Measurements from ENCODE around the gene ALPP. TPM values are rescaled to one million over a fixed set of nuclear protein-coding genes. Genes with fewer than 3 reads are reported as not detected.
"Not testable (repeated sequence)": the region's sequence is repeated elsewhere in the genome, so short reads cannot be mapped to it uniquely, and the experiment has no call there.

Gene ALPP
- total RNA-seq, 1 donor from 2014 or later = not detected

DNA sequence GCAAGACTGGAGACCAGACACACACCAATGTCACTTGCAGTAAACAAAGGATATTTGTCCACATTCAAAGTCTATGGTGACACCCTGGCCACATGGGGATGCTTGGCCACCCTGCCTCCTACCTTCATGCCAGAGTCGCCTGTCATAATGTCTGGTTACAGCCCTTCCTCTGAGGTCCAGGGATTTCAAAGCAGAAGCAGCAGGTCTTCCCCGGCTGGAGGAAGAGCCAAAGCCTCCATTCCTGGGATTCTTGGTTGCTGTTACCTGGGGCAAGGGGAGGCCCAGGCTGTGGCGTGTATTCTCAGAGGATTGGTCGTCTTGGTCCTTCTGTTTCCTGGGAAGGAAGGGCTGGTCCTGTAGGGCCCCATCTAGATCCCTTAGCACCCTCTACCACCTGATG, 2.3 kb upstream of the ALPP start:
- ATAC-seq (no peak), DNase-seq (ENCODE audit: missing footprints) (no peak)
- intact Hi-C loops (cut with DNase I) = no loop called here

DNA sequence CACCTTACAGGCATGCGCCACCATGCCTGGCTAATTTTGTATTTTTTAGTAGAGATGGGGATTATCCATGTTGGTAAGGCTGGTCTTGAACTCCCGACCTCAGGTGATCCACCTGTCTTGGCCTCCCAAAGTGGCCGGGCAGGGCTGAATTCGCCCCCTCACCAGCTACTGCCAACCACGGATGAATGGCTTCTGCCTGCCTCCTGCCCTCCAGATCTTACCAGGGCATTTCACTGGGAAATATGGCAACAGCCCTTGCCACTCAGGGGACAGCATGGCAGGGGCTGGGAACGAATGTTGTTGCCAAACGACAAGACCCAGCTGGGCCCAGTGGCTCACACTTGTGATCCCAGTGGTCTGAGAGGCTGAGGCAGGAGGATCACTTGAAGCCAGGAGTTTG, 1.8 kb upstream of the ALPP start:
- DNase-seq (ENCODE audit: missing footprints) (no peak), ATAC-seq (no peak)
- intact Hi-C loops (cut with DNase I) = no loop called here

DNA sequence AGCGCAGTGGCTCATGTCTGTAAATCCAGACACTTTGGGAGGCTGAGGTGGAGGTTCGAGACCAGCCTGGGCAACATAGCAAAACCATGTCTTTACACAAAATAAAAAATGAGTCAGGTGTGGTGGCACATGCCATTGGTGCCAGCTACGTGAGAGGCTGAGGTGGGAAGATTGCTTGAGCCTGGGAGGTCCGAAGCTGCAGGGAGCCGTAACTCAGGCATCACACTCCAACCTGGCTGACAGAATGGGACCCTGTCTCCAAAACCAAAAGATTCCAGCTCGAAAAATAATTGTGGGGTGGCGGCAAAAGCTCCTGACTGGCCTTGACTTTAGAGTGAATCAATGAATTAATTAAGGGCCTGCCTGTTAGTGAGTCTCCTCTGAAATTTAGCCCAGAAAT, 1.2 kb upstream of the ALPP start:
- ATAC-seq (no peak), DNase-seq (ENCODE audit: missing footprints) (no peak)
- intact Hi-C loops (cut with DNase I) = no loop called here

DNA sequence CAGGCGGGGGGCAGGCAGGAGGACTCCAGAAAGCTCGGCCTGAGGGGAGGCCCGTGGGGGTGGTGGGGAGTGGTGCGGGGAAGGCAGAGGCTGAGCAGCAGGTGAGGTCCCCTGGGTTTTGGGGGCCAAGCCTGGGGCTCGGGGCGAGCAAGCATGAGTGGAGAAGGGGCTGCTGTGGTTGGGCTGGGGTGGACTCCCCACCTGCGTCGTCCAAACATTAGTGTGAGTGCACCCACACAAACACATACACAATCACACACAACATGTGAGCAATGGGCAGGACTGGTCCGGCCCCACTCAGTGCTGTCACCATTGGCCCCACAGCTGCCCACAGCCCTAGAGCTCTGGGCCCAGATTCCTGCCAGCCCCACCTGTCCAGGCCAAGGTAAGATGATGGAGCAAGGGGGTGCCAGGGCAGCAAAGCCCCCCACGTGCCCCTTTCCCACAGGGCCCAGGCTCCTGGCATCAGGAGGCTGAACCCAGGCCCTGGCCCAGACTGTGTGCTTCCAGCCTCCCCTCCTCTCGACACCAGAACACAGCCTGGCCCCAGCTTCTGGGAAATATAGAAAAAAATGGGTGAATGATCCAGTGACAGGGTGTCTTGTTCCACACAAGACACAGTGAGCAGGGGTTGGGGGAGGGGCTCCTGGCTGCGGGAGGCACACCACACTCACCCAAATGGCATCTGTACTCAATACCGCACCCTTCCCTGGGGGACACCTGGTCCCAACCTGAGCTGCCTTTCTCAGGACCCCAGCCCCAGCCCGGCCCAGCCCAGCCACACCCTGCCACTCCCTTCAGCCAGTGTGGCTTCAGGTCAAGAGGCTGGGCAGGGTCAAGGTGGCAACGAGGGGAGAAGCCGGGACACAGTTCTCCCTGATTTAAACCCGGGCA, 463 bp upstream of the ALPP start:
- no peak for DNase-seq (ENCODE audit: missing footprints)
- intact Hi-C loops (cut with DNase I) = no loop called here
- ATAC-seq = no peak

DNA sequence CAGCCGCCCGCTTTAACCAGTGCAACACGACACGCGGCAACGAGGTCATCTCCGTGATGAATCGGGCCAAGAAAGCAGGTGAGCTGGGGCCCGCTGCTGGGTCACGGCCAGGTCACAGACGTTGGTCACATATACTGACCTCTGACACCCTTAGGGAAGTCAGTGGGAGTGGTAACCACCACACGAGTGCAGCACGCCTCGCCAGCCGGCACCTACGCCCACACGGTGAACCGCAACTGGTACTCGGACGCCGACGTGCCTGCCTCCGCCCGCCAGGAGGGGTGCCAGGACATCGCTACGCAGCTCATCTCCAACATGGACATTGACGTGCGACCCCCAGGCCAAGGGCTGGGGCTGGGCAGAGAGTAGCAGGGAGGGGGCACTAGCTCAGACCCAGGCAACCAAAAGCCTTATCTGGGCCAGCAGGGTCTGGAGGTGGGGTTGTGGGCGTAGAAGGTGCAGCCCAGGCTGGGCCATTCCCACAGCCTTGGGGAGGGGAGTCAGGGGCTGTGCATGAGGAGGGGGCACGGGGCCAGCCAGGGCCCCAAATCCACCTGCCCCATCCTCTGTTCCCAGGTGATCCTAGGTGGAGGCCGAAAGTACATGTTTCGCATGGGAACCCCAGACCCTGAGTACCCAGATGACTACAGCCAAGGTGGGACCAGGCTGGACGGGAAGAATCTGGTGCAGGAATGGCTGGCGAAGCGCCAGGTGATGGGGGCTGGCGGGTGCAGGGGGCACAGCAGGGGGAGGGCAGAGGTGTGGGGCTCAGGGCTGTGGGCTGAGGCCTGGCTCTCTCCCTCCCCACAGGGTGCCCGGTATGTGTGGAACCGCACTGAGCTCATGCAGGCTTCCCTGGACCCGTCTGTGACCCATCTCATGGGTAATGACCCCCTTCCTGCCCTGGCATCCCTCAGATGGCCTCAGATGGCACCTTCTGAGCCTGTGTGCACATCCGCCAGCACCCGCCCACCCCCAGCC, 1.3 kb downstream of the ALPP start:
- intact Hi-C loops (cut with DNase I); ATAC-seq; DNase-seq (ENCODE audit: missing footprints): not testable (repeated sequence)

DNA sequence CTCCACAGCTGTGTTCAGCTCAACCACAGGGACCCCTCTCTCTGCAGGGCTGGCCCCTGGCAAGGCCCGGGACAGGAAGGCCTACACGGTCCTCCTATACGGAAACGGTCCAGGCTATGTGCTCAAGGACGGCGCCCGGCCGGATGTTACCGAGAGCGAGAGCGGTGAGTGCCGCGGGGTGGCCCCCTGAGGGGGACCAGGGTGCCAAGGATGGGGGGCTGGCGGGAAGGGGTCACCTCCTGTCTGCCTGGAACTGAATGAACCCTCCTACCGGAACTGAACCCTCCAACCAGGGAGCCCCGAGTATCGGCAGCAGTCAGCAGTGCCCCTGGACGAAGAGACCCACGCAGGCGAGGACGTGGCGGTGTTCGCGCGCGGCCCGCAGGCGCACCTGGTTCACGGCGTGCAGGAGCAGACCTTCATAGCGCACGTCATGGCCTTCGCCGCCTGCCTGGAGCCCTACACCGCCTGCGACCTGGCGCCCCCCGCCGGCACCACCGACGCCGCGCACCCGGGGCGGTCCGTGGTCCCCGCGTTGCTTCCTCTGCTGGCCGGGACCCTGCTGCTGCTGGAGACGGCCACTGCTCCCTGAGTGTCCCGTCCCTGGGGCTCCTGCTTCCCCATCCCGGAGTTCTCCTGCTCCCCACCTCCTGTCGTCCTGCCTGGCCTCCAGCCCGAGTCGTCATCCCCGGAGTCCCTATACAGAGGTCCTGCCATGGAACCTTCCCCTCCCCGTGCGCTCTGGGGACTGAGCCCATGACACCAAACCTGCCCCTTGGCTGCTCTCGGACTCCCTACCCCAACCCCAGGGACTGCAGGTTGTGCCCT, 2.9 kb downstream of the ALPP start:
- ATAC-seq; intact Hi-C loops (cut with DNase I); DNase-seq (ENCODE audit: missing footprints): not testable (repeated sequence)

DNA sequence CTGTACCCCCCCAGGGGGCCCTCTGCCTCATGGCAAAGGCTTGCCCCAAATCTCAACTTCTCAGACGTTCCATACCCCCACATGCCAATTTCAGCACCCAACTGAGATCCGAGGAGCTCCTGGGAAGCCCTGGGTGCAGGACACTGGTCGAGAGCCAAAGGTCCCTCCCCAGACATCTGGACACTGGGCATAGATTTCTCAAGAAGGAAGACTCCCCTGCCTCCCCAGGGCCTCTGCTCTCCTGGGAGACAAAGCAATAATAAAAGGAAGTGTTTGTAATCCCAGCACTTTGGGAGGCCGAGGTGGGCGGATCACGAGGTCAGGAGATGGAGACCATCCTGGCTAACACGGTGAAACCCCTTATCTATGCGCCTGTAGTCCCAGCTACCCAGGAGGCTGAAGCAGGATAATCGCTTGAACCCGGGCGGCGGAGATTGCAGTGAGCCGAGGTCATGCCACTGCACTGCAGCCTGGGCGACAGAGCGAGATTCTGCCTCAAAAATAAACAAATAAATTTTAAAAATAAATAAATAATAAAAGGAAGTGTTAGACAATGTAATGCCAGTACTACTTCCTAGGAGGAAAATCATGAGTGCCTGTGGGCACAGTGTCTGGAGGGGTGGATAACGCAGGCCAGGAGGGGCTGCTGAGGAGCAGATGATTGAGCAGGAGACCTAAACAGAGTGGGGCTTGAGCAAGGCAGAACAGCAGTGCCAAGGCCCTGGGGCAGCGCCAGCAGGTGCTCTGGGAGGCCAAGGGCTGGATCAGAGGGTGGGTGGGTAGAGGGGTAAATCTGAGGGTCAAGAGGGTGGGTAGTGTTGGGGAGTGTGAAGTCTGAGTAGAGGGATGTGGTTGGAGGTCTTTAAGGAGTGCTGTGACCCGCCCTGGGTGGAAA, 4.0 kb downstream of the ALPP start:
- no peak for DNase-seq (ENCODE audit: missing footprints)
- intact Hi-C loops (cut with DNase I) = no loop called here
- no peak for ATAC-seq

DNA sequence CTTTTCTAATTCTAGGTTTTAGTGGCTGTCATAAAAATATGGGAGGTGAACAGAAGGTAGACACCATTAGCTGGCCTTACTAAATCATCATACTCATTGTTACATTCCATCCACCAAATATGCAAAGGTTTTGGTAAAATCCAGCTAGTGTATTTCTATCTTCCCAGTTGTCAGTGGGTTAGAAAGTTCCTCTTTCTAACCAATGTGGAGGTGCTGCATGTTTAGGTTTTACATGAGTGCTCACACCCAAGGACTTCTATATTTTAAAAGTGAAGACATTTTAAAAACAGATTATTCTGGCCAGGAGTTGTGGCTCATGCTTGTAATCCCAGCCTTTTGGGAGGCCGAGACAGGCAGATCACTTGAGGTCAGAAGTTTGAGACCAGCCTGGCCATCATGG, 5.9 kb downstream of the ALPP start:
- ATAC-seq (no peak), DNase-seq (ENCODE audit: missing footprints) (no peak)
- intact Hi-C loops (cut with DNase I) = no loop called here

DNA sequence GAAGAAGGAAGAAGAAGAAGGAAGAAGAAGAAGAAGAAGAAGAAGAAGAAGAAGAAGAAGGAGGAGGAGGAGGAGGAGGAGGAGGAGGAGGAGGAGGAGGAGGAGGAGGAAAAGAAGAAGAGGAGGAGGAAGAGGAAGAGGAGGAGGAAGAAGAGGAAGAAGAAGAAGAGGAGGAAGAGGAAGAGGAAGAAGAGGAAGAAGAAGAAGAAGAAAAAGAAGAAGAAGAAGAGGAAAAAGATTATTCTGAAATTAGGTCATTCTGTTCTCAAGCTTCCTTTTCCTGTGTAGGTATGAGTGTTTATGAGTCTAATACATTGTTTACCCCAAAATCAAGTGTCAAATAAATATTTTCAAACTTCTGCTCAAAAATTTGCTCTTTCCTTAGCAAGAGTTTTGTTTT, 6.5 kb downstream of the ALPP start:
- intact Hi-C loops (cut with DNase I); ATAC-seq; DNase-seq (ENCODE audit: missing footprints): not testable (repeated sequence)

DNA sequence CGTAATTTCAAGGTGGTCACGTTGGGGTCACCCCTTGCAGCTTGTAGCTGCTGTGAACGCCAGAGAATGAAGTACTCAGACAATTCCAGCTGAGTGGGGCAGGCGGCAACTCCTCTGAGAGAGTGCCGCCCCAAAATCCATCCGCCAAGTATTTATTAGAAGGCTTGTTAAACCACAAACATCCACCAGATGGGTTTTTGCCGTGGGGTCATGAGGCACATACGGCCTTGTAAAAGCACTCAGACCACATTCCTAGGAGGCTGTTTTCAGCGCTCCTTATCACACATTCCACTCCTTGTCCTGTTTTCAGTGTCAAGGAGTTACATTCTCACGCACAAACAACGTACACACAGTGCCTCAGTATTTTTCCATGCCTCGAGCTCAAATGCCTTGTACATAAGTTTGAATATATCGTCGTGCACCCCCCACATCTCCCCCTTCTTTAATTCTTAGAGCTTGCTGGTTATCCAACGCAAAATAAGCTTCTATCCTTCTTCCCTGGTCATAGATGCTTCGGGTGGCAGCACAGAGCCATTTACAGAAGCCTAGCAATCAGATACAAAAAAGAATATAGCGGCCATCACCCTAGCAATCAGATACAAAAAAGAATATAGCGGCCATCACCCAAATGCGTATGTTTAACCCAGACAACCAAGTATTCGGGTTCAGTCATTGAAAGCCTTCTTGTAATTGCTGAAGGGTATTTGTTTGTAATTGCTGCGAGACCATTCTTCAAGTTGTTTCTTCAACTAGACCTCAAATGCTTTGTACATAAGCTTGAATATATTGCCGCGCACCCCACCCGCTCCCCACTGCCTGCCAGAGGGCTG, 7.3 kb downstream of the ALPP start:
- no peak for DNase-seq (ENCODE audit: missing footprints)
- intact Hi-C loops (cut with DNase I) = no loop called here
- no peak for ATAC-seq

DNA sequence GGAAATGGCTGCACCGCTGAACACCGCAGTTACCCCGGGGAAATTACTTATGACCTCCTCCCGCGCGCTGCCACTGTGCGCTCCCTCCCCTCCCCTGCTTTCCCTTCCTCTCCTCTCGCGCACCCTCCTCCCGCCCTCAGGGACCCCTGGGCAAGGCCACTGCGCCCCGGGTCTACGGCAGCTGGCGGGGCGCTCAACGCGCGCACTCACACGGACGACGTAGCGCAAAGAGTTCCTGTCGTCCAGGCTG, 7.9 kb downstream of the ALPP start:
- ATAC-seq = no peak
- DNase-seq (ENCODE audit: missing footprints) = no peak
- intact Hi-C loops (cut with DNase I) = no loop called here

DNA sequence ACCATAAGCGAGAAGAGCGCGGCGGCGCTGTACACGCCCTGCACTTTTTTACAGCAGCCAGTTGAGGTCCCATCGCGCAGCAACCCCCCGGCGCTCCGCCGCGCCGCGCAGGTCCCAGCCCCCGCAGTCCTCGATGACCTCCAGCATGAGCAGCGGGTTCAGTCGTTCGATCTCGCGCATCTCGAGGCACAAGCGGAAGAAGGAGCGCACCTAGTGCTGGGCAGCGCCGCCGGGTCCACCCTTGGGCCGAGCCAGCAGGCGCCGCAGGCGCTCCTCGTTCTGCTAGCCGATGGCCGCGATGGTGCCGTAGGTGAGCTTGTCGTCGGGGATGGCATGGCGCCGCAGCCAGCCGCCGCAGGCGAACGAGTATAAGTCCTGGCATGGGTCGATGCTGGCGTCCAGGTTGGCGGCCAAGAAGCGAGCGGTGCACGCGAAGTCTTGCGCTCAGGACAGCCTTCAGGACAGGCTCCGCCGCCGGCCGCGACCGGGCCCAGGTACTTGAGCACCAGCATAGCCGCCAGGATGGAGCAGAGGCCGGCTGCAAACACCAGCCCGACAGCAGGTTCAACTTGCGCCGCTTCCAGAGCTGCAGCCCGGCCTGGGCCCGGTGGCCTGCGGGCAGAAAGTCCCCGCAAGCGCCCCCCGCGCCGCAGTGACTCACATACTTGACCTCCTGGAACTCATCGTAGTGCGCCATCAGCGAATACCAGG, 8.3 kb downstream of the ALPP start:
- ATAC-seq (no peak), DNase-seq (ENCODE audit: missing footprints) (no peak)
- intact Hi-C loops (cut with DNase I) = no loop called here

DNA sequence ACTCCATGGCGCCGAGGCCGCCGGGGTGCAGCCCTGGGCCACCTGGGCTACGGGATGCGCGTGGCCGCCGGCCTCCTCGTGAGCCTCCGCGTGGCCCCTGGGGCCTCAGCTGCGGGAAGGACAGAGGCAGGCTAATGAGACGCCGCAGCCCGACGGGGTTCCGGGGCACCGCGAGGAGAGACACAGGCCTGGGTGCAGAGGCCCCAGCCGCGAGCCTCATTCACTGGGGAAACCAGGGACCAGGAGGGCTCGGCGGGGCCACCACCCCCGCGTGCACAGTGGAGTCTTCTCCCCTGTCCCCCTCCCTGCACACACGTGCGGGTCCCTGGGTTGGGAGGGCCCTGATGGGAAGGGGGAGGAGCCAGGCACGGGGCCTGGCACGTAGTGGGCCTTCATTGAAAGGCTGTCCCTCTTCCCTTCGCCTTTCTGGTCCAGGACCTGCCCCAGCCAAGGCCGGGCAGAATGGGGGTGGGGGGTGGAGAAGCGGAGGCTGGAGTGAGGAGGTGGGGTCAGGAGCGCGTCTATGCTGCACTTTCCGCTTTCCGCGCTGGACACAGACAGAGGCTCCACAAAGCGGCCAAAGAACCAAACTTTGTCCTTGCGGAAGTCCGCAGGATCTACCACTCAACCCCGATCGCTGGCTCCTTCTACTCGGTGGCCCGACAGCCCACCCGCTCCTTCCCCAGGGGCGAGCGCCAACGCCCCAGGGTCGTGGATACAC, 9.1 kb downstream of the ALPP start:
- ATAC-seq = no peak
- DNase-seq (ENCODE audit: missing footprints) = no peak
- intact Hi-C loops (cut with DNase I) = no loop called here

DNA sequence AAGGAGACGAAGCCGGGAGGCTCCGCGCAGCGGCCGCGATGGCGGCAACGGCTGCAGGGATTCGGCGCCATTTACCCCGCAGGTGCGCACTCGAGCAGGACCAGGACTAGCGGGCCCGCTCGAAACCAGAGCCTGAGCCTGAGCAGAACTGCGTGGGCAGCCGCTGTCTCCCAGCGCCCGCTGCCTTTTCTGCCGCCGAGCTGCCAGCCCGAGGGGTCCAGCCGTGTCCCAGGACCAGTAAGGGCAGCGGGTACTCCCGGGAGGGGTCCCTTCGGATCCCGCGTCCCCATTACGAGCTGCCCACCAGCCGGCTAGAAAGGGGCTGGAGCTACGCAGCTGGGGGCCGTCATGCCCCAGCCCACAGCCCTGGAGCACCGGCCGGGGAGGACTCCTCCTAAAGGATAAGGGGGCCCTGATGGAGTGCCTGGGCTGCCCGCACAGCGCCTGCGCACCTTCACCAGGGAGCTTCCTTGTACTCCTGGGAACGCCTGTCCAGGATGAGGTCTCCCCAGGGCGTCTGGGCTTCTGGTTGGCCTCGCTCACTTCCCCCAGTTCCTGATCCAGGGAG, 9.9 kb downstream of the ALPP start:
- intact Hi-C loops (cut with DNase I) = no loop called here
- DNase-seq (ENCODE audit: missing footprints) = no peak
- ATAC-seq = no peak

DNA sequence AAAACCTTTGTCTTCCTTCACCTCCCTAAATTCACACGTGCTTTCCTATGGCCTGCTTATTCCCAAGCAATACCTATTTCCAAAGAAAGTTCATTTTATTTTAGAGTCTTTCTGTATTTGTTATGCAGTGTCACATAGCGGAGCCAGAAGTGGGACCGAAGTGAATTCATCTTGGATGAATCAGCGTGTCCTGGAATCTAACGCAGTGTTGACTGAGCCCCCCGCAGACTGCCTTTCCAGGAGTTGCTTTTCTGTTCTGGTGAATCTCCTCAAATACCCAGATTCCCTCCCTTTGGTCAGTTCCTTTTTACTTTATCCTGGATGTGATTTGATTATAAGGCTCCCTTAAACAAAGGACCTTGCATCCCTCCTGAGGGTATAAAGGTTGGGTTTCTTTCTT, 10.8 kb downstream of the ALPP start:
- ATAC-seq (no peak), DNase-seq (ENCODE audit: missing footprints) (no peak)
- intact Hi-C loops (cut with DNase I) = no loop called here

DNA sequence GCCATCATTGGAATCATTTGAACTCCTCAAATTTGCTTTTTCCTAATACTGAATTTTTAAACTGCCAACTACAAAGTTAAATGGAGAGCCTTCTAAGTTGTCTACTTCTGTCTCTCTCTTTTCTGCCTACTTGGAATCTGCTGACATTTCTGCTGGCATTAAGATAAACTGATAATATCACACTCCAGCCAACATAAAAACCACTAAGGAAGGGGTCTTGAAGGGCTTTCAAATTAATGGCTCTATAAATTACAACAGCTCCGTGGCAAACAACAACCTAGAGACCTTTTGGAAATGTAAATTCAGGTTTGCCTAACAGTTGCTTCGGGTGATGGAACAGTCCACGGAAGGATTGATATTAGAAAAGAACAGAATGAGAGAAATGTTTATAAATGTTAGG, 12.1 kb downstream of the ALPP start:
- DNase-seq (ENCODE audit: missing footprints) = no peak
- intact Hi-C loops (cut with DNase I) = no loop called here
- no peak for ATAC-seq
